Neural cell (in vitro differentiated cells): ENCODE data around the gene S100A1. TPM values are rescaled to one million over a fixed set of nuclear protein-coding genes. Genes with fewer than 3 reads are reported as not detected.
"Not testable (repeated sequence)": the region's sequence is repeated elsewhere in the genome, so short reads cannot be mapped to it uniquely, and the experiment has no call there.

Experiments used
- H2AFZ ChIP-seq: fragments of 200-600, 300-800 bp; sonication (generic), shearing (Covaris generic); 2 replicates; pipeline ENCODE4 v1.6.0; 2014; ENCODE audit warnings: low read depth, mild to moderate bottlenecking, antibody characterized with exemption, low read length, moderate library complexity
- H3F3A ChIP-seq: fragments of 200-600 bp; shearing (Covaris generic); 2 replicates; pipeline ENCODE4 v1.6.1; 2016; ENCODE audit warnings: mild to moderate bottlenecking, moderate library complexity, mixed read lengths, antibody characterized with exemption, low read length; ENCODE audit not compliant: insufficient read depth, poor library complexity, severe bottlenecking
- H3K27ac ChIP-seq: fragments of 200-600, 300-800 bp; sonication (generic), shearing (Covaris generic); 2 replicates; pipeline ENCODE4 v1.5.1; 2014; ENCODE audit warnings: mild to moderate bottlenecking, low read length, moderate library complexity
- H3K27me3 ChIP-seq: fragments of 300-800, 200-600 bp; sonication (generic), shearing (Covaris generic); 2 replicates; pipeline ENCODE4 v1.6.0; 2014; ENCODE audit warnings: mild to moderate bottlenecking, low read depth, low read length, moderate library complexity; ENCODE audit not compliant: insufficient read depth
- H3K36me3 ChIP-seq: fragments of 300-800, 200-600 bp; sonication (generic), shearing (Covaris generic); 2 replicates; pipeline ENCODE4 v1.5.1; 2014; ENCODE audit warnings: mild to moderate bottlenecking, antibody characterized with exemption, low read length, moderate library complexity; ENCODE audit not compliant: insufficient read depth
- H3K4me2 ChIP-seq: fragments of 300-800, 200-600 bp; sonication (generic), shearing (Covaris generic); 2 replicates; pipeline ENCODE4 v1.6.0; 2014; ENCODE audit warnings: mild to moderate bottlenecking, low read length
- H3K4me3 ChIP-seq: fragments of 300-800, 200-600 bp; sonication (generic), shearing (Covaris generic); 2 replicates; pipeline ENCODE4 v1.5.1; 2014; ENCODE audit warnings: mild to moderate bottlenecking, low read length, moderate library complexity
- H3K79me2 ChIP-seq: fragments of 200-600 bp; shearing (Covaris generic); replicated peaks from 2 replicates; pipeline ENCODE4 v1.6.0; 2014; ENCODE audit warnings: mild to moderate bottlenecking, low read length, moderate library complexity; ENCODE audit not compliant: insufficient read depth
- H3K9ac ChIP-seq: fragments of 300-800, 200-600 bp; sonication (generic), shearing (Covaris generic); 2 replicates; pipeline ENCODE4 v1.6.1; 2016; ENCODE audit warnings: mild to moderate bottlenecking, low read length, mixed read lengths
- H3K9me2 ChIP-seq: fragments of 200-600 bp; shearing (Covaris generic); 2 replicates; pipeline ENCODE4 v1.6.1; 2016; ENCODE audit warnings: mild to moderate bottlenecking, low read length, mixed read lengths; ENCODE audit not compliant: insufficient read depth
- H3K9me3 ChIP-seq: fragments of 200-600, 300-800 bp; sonication (generic), shearing (Covaris generic); 2 replicates; pipeline ENCODE4 v1.6.1; 2016; ENCODE audit warnings: mild to moderate bottlenecking, mixed run types, low read length, moderate library complexity, mixed read lengths
- H4K20me1 ChIP-seq: fragments of 200-600 bp; shearing (Covaris generic); 2 replicates; pipeline ENCODE4 v1.6.1; 2016; ENCODE audit warnings: mild to moderate bottlenecking, mixed run types; ENCODE audit not compliant: insufficient read depth
- EP300 ChIP-seq: fragments of 450-650 bp; conservative IDR thresholded peaks from 2 replicates; pipeline ENCODE4 v1.6.1; 2014; ENCODE audit warnings: antibody characterized with exemption, mild to moderate bottlenecking, moderate library complexity; ENCODE audit not compliant: poor library complexity, severe bottlenecking
- MXI1 ChIP-seq: fragments of 450-650 bp; conservative IDR thresholded peaks from 2 replicates; pipeline ENCODE4 v1.6.1; 2014; ENCODE audit warnings: antibody characterized with exemption, mild to moderate bottlenecking; ENCODE audit not compliant: poor library complexity, severe bottlenecking
- POLR2AphosphoS5 ChIP-seq: IDR thresholded peaks from 2 replicates; pipeline ENCODE4 v1.6.1; 2012
- SMC3 ChIP-seq: fragments of 450-650 bp; conservative IDR thresholded peaks from 2 replicates; pipeline ENCODE4 v1.6.1; 2014; ENCODE audit warnings: antibody characterized with exemption, mild to moderate bottlenecking, moderate library complexity; ENCODE audit not compliant: poor library complexity
- TAF1 ChIP-seq: IDR thresholded peaks from 2 replicates; pipeline ENCODE4 v1.6.1; 2012; ENCODE audit warnings: low read depth
- polyA plus RNA-seq: library from polyadenylated mRNA; depleted of rRNA; stranded (reverse); fragments of >200 nt; gene quantifications from 2 replicates; pipeline ENCODE4 v1.2.3, GENCODE V29; 2014
- TF ChIP-seq, protein P1 (sequence below): IDR thresholded peaks from 2 replicates; pipeline ENCODE4 v1.6.1; 2012; ENCODE audit warnings: borderline replicate concordance
- TF ChIP-seq, protein P2 (sequence below): fragments of 450-650 bp; IDR thresholded peaks from 2 replicates; pipeline ENCODE4 v1.5.1; 2014; ENCODE audit warnings: antibody characterized with exemption, mild to moderate bottlenecking, moderate library complexity; ENCODE audit not compliant: poor library complexity, severe bottlenecking

Gene S100A1
- polyA plus RNA-seq, 1 donor from 2014 or later, result not detected

DNA sequence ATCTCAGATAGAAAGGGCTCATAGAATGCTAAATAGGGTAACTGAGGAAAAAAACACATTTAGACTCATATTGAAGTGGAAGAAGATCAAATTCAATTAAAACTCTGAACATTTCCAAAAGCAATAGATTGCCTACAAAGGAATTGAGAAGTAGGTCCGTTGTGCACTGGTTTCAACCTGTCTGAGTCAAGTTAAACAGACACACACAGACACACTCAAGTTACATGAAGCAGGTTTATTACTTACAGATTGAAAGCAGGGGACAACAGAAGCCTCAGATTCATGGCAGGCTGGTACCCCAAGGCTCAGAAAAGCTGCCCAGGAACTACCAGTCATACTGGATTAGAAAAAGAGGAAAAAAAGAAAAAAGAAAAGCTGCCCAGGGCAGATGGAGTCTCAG, 41.9 kb upstream of the S100A1 start:
- no peaks in the 10 kb centered on the region for H3K36me3 ChIP-seq
- no peaks in the 10 kb centered on the region for H3K9me2 ChIP-seq
- no peak overlapping the region for H3K4me3 ChIP-seq
- no peaks in the 10 kb centered on the region for H3K9me3 ChIP-seq
- no peaks in the 10 kb centered on the region for H3K79me2 ChIP-seq
- no peak for TF ChIP-seq TAF1
- TF ChIP-seq EP300, result no peak
- TF ChIP-seq SMC3, result no peak
- TF ChIP-seq, protein P1, sequence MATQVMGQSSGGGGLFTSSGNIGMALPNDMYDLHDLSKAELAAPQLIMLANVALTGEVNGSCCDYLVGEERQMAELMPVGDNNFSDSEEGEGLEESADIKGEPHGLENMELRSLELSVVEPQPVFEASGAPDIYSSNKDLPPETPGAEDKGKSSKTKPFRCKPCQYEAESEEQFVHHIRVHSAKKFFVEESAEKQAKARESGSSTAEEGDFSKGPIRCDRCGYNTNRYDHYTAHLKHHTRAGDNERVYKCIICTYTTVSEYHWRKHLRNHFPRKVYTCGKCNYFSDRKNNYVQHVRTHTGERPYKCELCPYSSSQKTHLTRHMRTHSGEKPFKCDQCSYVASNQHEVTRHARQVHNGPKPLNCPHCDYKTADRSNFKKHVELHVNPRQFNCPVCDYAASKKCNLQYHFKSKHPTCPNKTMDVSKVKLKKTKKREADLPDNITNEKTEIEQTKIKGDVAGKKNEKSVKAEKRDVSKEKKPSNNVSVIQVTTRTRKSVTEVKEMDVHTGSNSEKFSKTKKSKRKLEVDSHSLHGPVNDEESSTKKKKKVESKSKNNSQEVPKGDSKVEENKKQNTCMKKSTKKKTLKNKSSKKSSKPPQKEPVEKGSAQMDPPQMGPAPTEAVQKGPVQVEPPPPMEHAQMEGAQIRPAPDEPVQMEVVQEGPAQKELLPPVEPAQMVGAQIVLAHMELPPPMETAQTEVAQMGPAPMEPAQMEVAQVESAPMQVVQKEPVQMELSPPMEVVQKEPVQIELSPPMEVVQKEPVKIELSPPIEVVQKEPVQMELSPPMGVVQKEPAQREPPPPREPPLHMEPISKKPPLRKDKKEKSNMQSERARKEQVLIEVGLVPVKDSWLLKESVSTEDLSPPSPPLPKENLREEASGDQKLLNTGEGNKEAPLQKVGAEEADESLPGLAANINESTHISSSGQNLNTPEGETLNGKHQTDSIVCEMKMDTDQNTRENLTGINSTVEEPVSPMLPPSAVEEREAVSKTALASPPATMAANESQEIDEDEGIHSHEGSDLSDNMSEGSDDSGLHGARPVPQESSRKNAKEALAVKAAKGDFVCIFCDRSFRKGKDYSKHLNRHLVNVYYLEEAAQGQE, result no peak
- TF ChIP-seq MXI1, result no peak
- TF ChIP-seq POLR2AphosphoS5, result no peak
- no peaks in the 10 kb centered on the region for H3K27me3 ChIP-seq
- no peak overlapping the region for H2AFZ ChIP-seq
- no peak overlapping the region for H3K4me2 ChIP-seq
- no peaks in the 10 kb centered on the region for H3F3A ChIP-seq
- H3K27ac ChIP-seq, result no peak overlapping the region
- H3K9ac ChIP-seq, result no peak overlapping the region
- no peaks in the 10 kb centered on the region for H4K20me1 ChIP-seq

- no peaks in the 10 kb centered on the region for H3K27me3 ChIP-seq
- no peaks in the 10 kb centered on the region for H3K9me3 ChIP-seq
- H3K9me2 ChIP-seq, result no peaks in the 10 kb centered on the region
- no peaks in the 10 kb centered on the region for H3K36me3 ChIP-seq
- H3K4me3 ChIP-seq, result no peak overlapping the region
- no peaks in the 10 kb centered on the region for H4K20me1 ChIP-seq
- H3K27ac ChIP-seq, result no peak overlapping the region
- no peak overlapping the region for H3K9ac ChIP-seq
- H3K79me2 ChIP-seq, result no peaks in the 10 kb centered on the region
- TF ChIP-seq, protein P2, sequence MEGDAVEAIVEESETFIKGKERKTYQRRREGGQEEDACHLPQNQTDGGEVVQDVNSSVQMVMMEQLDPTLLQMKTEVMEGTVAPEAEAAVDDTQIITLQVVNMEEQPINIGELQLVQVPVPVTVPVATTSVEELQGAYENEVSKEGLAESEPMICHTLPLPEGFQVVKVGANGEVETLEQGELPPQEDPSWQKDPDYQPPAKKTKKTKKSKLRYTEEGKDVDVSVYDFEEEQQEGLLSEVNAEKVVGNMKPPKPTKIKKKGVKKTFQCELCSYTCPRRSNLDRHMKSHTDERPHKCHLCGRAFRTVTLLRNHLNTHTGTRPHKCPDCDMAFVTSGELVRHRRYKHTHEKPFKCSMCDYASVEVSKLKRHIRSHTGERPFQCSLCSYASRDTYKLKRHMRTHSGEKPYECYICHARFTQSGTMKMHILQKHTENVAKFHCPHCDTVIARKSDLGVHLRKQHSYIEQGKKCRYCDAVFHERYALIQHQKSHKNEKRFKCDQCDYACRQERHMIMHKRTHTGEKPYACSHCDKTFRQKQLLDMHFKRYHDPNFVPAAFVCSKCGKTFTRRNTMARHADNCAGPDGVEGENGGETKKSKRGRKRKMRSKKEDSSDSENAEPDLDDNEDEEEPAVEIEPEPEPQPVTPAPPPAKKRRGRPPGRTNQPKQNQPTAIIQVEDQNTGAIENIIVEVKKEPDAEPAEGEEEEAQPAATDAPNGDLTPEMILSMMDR, result no peak
- H2AFZ ChIP-seq, result no peak overlapping the region
- no peak overlapping the region for H3K4me2 ChIP-seq
- H3F3A ChIP-seq, result no peaks in the 10 kb centered on the region
Measured at GRCh38 chr1:153587314-153587713, 40.9 kb upstream of the S100A1 start.

DNA sequence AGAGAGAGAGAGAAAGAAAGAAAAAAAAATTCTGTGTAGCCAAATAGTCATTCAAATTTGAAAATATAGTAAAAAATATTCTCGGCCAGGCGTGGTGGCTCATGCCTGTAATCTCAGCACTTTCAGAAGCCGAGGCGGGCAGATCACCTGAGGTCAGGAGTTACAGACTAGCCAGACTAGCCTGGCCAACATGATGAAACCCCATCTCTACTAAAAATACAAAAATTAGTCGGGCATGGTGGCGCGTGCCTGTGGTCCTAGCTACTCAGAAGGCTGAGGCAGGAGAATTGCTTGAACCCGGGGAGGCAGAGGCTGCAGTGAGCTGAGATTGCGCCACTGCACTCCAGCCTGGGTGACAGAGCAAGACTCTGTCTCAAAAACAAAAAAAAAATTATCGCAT, 40.2 kb upstream of the S100A1 start:
- not testable (repeated sequence) for H3K4me2 ChIP-seq, H3K27me3 ChIP-seq, H3K4me3 ChIP-seq, H3K79me2 ChIP-seq, H3K9me2 ChIP-seq, H3K9ac ChIP-seq, H4K20me1 ChIP-seq, H3K27ac ChIP-seq, H3K9me3 ChIP-seq, H3K36me3 ChIP-seq, H3F3A ChIP-seq, H2AFZ ChIP-seq
